Left lung (tissue), 10 donors: Measurements from ENCODE around the gene ZNF549. TPM values are rescaled to one million over a fixed set of nuclear protein-coding genes. Genes with fewer than 3 reads are reported as not detected.
A peak's percentile ranks its signal among the peaks of the same experiment; 100 is the strongest.

Experiments
- ATAC-seq: fragments of 200-7000 bp; cut with Tn5 transposase; one replicate; pipeline ENCODE4 v1.9.1; 2020; ENCODE audit warnings: moderate library complexity
- DNase-seq, 4 donors: peaks; one replicate each; pipeline ENCODE4 v3.0.0-alpha.2; 2013 to 2020
- H3K27ac ChIP-seq, 2 donors: fragments of 200-600 bp; sonication (generic) in 1 of 2; one replicate each; pipeline versions ENCODE4 v1.5.0 to v1.8.0; 2020 to 2021
- H3K27me3 ChIP-seq, 2 donors: fragments of 200-600 bp; sonication (generic) in 1 of 2; one replicate each; pipeline versions ENCODE4 v1.5.0 to v1.8.0; 2020 to 2021
- H3K36me3 ChIP-seq, 2 donors: fragments of 200-600 bp; sonication (generic) in 1 of 2; one replicate each; pipeline versions ENCODE4 v1.5.0 to v1.8.0; 2020 to 2021
- H3K4me1 ChIP-seq, 2 donors: fragments of 200-600 bp; one replicate each; pipeline ENCODE4 v1.8.0; 2021
- H3K4me3 ChIP-seq, 2 donors: fragments of 200-600 bp; sonication (generic) in 1 of 2; one replicate each; pipeline versions ENCODE4 v1.5.0 to v1.8.0; 2020 to 2021; ENCODE audit warnings: mild to moderate bottlenecking in 1 of 2
- H3K9me3 ChIP-seq, 2 donors: fragments of 200-600 bp; sonication (generic) in 1 of 2; one replicate each; pipeline versions ENCODE4 v1.5.0 to v1.8.0; 2020 to 2021
- intact Hi-C, 2 donors: fragments of 100-400 bp; cut with DNase I; formaldehyde crosslinking; loops; one replicate each; pipeline versions ENCODE4 v1.11.2 to v1.14.2; 2022
- polyA plus RNA-seq, 6 donors: library from polyadenylated mRNA; unstranded; fragments of 120-200 nt; gene quantifications; one replicate each; pipeline ENCODE4 v1.2.1, GENCODE V29; 2013; ENCODE audit not compliant: insufficient read length in 6 of 6
- total RNA-seq, 2 donors: library from RNA; stranded (reverse); fragmentation: NEBNext Ultra II Directional; extraction: Animal tissue kit (Norgen Biotek cat#: 25700); gene quantifications; one replicate each; pipeline ENCODE4 v1.2.1, GENCODE V29; 2021
- TF ChIP-seq, protein P1 (sequence below), 2 donors: fragments of 200-600 bp; sonication (generic) in 1 of 2; IDR thresholded peaks; one replicate each; pipeline versions ENCODE4 v1.5.0 to v1.8.0; 2021; ENCODE audit warnings: antibody characterized with exemption in 2 of 2
- donor health status: DM: no; HTN: yes; CAD: no.
- donor health status: DM: no; HTN: no; CAD: no.

ZNF549 gene
- total and polyA plus RNA-seq, 8 donors: 4.9 to 19.9 (median 17.9) TPM

GRCh38 chr19:57559404-57560025 lies 32.4 kb downstream of the ZNF549 start, which contains the start of gene ZNF550:
ZNF550 (minus strand) TSS chr19:57559863; CDS start chr19:57559682, 181 bp downstream.
- TF ChIP-seq, protein P1, sequence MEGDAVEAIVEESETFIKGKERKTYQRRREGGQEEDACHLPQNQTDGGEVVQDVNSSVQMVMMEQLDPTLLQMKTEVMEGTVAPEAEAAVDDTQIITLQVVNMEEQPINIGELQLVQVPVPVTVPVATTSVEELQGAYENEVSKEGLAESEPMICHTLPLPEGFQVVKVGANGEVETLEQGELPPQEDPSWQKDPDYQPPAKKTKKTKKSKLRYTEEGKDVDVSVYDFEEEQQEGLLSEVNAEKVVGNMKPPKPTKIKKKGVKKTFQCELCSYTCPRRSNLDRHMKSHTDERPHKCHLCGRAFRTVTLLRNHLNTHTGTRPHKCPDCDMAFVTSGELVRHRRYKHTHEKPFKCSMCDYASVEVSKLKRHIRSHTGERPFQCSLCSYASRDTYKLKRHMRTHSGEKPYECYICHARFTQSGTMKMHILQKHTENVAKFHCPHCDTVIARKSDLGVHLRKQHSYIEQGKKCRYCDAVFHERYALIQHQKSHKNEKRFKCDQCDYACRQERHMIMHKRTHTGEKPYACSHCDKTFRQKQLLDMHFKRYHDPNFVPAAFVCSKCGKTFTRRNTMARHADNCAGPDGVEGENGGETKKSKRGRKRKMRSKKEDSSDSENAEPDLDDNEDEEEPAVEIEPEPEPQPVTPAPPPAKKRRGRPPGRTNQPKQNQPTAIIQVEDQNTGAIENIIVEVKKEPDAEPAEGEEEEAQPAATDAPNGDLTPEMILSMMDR (IDR thresholded peaks at IDR 0.05): no peak
- Histone ChIP-seq H3K36me3 (peaks cover 0 to 19% of the 10 kb centered on the region in 2 donors), H3K4me1 (peaks cover 7 to 12% of the 10 kb centered on the region in 2 donors), H3K27me3 (no peaks in the 10 kb centered on the region), H3K9me3 (peaks cover 0 to 64% of the 10 kb centered on the region in 2 donors), H3K27ac (peak within 1 kb of the TSS; percentile 45 to 60), H3K4me3 (peak within 1 kb of the TSS; percentile 93)
- intact Hi-C loops: no loop called here
- DNase-seq (peak; percentile 89 to 95 (median 93)), ATAC-seq (peak; percentile 100)

DNA sequence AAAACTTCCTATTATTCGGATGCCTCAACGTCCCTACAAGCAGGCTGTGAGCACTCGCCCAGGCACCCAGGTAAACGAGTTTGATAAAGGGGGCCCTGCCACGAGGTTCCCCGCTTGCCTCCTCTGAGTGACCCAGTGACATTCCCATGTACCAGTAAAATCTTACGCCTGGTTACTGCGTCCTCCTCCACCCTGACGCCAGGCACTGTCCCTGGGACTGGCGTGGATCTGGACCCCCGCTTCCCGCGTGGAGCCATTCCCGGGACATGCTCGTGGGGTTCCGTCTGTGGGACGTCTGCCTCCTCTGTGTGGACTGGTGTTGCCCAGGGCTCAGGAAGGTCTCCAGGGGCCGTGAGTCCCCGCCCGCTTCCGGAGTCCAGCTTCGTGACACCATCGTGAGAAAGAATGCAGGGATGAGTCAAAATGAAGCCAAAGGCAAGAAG lies 32.9 kb downstream of the ZNF549 start:
- ATAC-seq: peak; percentile 9
- Histone ChIP-seq H3K27ac (peak overlapping the region; percentile 45 to 60), H3K27me3 (no peaks in the 10 kb centered on the region), H3K36me3 (peaks cover 0 to 14% of the 10 kb centered on the region in 2 donors), H3K4me3 (peak overlapping the region; percentile 93), H3K4me1 (peaks cover 7 to 12% of the 10 kb centered on the region in 2 donors), H3K9me3 (peaks cover 0 to 64% of the 10 kb centered on the region in 2 donors)
- TF ChIP-seq, protein P1 (IDR thresholded peaks at IDR 0.05): no peak
- DNase-seq: peak in 1 of 4 donors; percentile 17
- intact Hi-C loops: no loop called here

- intact Hi-C loops: no loop called here
- no peaks in the 10 kb centered on the region for H3K36me3 ChIP-seq
- no peak overlapping the region for H3K4me3 ChIP-seq
- TF ChIP-seq, protein P1 (IDR thresholded peaks at IDR 0.05): no peak
- no peak overlapping the region for H3K27ac ChIP-seq
- no peaks in the 10 kb centered on the region for H3K27me3 ChIP-seq
- H3K4me1 ChIP-seq: peaks cover 5 to 9% of the 10 kb centered on the region in 2 donors
- ATAC-seq (no peak), DNase-seq (no peak)
- H3K9me3 ChIP-seq: peaks cover 3 to 82% of the 10 kb centered on the region in 2 donors
Measured at GRCh38 chr19:57563547-57563946, 36.4 kb downstream of the ZNF549 start.

- TF ChIP-seq, protein P1 (IDR thresholded peaks at IDR 0.05): no peak
- Histone ChIP-seq H3K36me3 (peaks cover 0 to 10% of the 10 kb centered on the region in 2 donors), H3K27me3 (no peaks in the 10 kb centered on the region), H3K27ac (no peak overlapping the region), H3K4me1 (no peaks in the 10 kb centered on the region), H3K4me3 (no peak overlapping the region), H3K9me3 (peaks cover 5 to 100% of the 10 kb centered on the region in 2 donors)
- ATAC-seq (no peak), DNase-seq (no peak)
- intact Hi-C loops: no loop called here
Measured at GRCh38 chr19:57566396-57567265, 39.5 kb downstream of the ZNF549 start.

GRCh38 chr19:57570707-57571106 lies 43.6 kb downstream of the ZNF549 start:
- Histone ChIP-seq H3K27ac (no peak overlapping the region), H3K4me1 (no peaks in the 10 kb centered on the region), H3K9me3 (peaks cover 10 to 100% of the 10 kb centered on the region in 2 donors), H3K36me3 (peaks cover 13 to 51% of the 10 kb centered on the region in 2 donors), H3K27me3 (no peaks in the 10 kb centered on the region), H3K4me3 (no peak overlapping the region)
- intact Hi-C loops: no loop called here
- TF ChIP-seq, protein P1 (IDR thresholded peaks at IDR 0.05): no peak
- ATAC-seq: no peak
- no peak for DNase-seq
